Naive B cell (primary cell): ENCODE measurements around the gene TNS4. TPM values are rescaled to one million over a fixed set of nuclear protein-coding genes. Genes with fewer than 3 reads are reported as not detected.

Experiments used
- ATAC-seq, 2 donors: fragments of 150-1000 bp; cut with Tn5 transposase; 2 replicates each; pipeline ENCODE4 v1.10.0; 2021; ENCODE audit warnings: low read depth in 2 of 2, mild to moderate bottlenecking in 2 of 2, moderate library complexity in 2 of 2
- DNase-seq: peaks from one replicate; pipeline ENCODE4 v3.0.0; 2022
- H3K27ac Mint-ChIP-seq, 6 donors: one replicate each; pipeline ENCODE4 v1.8.0; 2020 to 2022; ENCODE audit warnings: mild to moderate bottlenecking in 6 of 6, mixed read lengths in 6 of 6, moderate library complexity in 5 of 6, inconsistent platforms in 2 of 6
- H3K27me3 Mint-ChIP-seq, 3 donors: one replicate each; pipeline ENCODE4 v1.8.0; 2021 to 2022; ENCODE audit warnings: mixed read lengths in 3 of 3, mild to moderate bottlenecking in 1 of 3
- H3K36me3 Mint-ChIP-seq, 2 donors: one replicate each; pipeline ENCODE4 v1.8.0; 2020 to 2022; ENCODE audit warnings: mixed read lengths in 2 of 2, inconsistent platforms in 1 of 2, mild to moderate bottlenecking in 1 of 2
- H3K4me1 Mint-ChIP-seq, 3 donors: one replicate each; pipeline ENCODE4 v1.8.0; 2020 to 2022; ENCODE audit warnings: mixed read lengths in 3 of 3, inconsistent platforms in 1 of 3, mild to moderate bottlenecking in 1 of 3, moderate library complexity in 1 of 3
- H3K4me3 Mint-ChIP-seq, 8 donors: one replicate each; pipeline ENCODE4 v1.8.0; 2020 to 2022; ENCODE audit warnings: mild to moderate bottlenecking in 8 of 8, mixed read lengths in 8 of 8, moderate library complexity in 8 of 8, inconsistent platforms in 2 of 8
- H3K9me3 Mint-ChIP-seq, 7 donors: one replicate each; pipeline ENCODE4 v1.8.0; 2020 to 2022; ENCODE audit warnings: mixed read lengths in 7 of 7, mild to moderate bottlenecking in 5 of 7, inconsistent platforms in 2 of 7, moderate library complexity in 1 of 7
- polyA plus RNA-seq, 6 donors: library from polyadenylated mRNA; unstranded; fragments of 300-500 nt; fragmentation: Illumina TruSeq; gene quantifications; one replicate each; pipeline ENCODE4 v1.2.3, GENCODE V29; 2021; ENCODE audit warnings: low read depth in 6 of 6

The TNS4 gene
- polyA plus RNA-seq, 6 donors from 2014 or later: not detected

DNA sequence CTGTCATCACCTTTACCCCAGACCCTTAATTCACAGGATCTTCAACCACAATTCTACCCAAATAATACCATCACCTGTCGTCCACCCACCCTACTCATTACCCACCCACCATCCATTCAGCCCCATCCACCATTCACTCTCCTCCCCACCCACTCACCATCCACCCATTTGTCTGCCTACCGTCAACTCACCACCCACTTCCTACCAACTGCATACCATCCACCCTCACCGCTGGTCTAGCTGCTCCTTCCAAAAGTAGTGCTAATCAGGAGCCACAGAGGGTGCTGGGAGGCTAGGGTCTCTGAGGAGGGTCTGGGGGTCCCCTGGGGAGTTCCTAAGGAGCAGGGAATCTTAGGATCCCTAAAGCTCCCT, 70.2 kb downstream of the TNS4 start:
- DNase-seq (no peak), ATAC-seq (no peak)
- H3K9me3 Mint-ChIP-seq: peaks cover 0 to 1% (median 0%) of the 10 kb centered on the region in 7 donors
- peak overlapping the region in 2 of 6 donors; percentile 80 to 92 for H3K27ac Mint-ChIP-seq
- H3K4me1 Mint-ChIP-seq: peaks cover 0 to 4% (median 0%) of the 10 kb centered on the region in 3 donors
- no peak overlapping the region for H3K4me3 Mint-ChIP-seq
- peaks cover 4 to 14% (median 7%) of the 10 kb centered on the region in 3 donors for H3K27me3 Mint-ChIP-seq
- no peaks in the 10 kb centered on the region for H3K36me3 Mint-ChIP-seq

GRCh38 chr17:40430272-40431230, 70.9 kb downstream of the TNS4 start:
- Mint-ChIP-seq H3K9me3 (peaks cover 0 to 1% (median 0%) of the 10 kb centered on the region in 7 donors), H3K36me3 (no peaks in the 10 kb centered on the region), H3K4me1 (peaks cover 0 to 4% (median 0%) of the 10 kb centered on the region in 3 donors), H3K4me3 (no peak overlapping the region), H3K27me3 (peaks cover 4 to 14% (median 7%) of the 10 kb centered on the region in 3 donors), H3K27ac (peak overlapping the region in 2 of 6 donors; percentile 80 to 92)
- no peak for DNase-seq
- no peak for ATAC-seq

DNA sequence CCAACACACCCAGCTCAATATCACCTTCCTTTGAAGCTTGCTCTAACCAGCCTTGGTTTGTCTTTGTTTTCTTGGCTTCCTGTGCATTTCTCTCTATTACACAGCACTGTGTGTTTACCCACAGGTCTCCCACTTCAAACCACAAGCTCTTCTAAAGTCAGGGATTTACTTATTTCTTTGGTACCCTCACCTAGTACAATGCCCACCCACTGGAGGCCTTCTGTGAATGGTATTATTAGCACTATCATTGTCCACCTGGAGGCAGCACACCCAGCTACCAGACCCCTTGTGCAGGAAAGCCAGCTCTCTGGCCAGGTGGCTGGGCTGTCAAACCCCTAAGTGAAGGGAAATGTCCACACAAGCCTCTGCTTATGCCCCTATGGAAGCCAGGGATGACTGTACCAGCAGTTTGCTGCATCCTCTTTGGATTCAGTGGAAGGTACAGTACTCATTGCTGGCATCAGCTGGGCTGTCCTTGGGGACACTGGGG, 74.4 kb downstream of the TNS4 start:
- no peak for ATAC-seq
- Mint-ChIP-seq H3K36me3 (no peaks in the 10 kb centered on the region), H3K27me3 (peaks cover 4 to 14% (median 7%) of the 10 kb centered on the region in 3 donors), H3K9me3 (peaks cover 0 to 1% (median 0%) of the 10 kb centered on the region in 7 donors), H3K4me1 (peaks cover 0 to 4% (median 0%) of the 10 kb centered on the region in 3 donors), H3K27ac (no peak overlapping the region), H3K4me3 (peak overlapping the region in 2 of 8 donors; percentile 30 to 50)
- DNase-seq: no peak

Other genes starting within 250 kb of the TNS4 start
- gene CDC6, start 213.7 kb downstream of the TNS4 start, polyA plus RNA-seq: 1 to 10 TPM in 1 of 6 donors, under 1 TPM in 3, not detected in 2; 0.23 to 1.3 (median 0.35) TPM
- 10 to 100 TPM in 2 of 6 donors, 1 to 10 TPM in 4; 3.1 to 12.6 (median 7.8) TPM for gene RARA, start 192.4 kb downstream of the TNS4 start, polyA plus RNA-seq
- gene GJD3, start 136.9 kb downstream of the TNS4 start, polyA plus RNA-seq: under 1 TPM in 2 of 6 donors, not detected in 4; 0.44 to 0.98 TPM
- 1 to 10 TPM in 1 of 6 donors, under 1 TPM in 4, not detected in 1; 0.49 to 1.7 (median 0.79) TPM for gene TOP2A, start 83.7 kb downstream of the TNS4 start, polyA plus RNA-seq
- gene IGFBP4, start 58.2 kb downstream of the TNS4 start, polyA plus RNA-seq: 10 to 100 TPM; 33.3 to 66.5 (median 47.3) TPM
- gene CCR7, start 63.8 kb upstream of the TNS4 start, polyA plus RNA-seq: 100 to 1,000 TPM; 442 to 802 (median 622) TPM
- gene SMARCE1, start 146.2 kb upstream of the TNS4 start, polyA plus RNA-seq: 100 to 1,000 TPM; 211 to 267 (median 255) TPM
- not detected for gene KRT222, start 163.6 kb upstream of the TNS4 start, polyA plus RNA-seq
- not detected for gene KRT24, start 202.1 kb upstream of the TNS4 start, polyA plus RNA-seq